Measurements from ENCODE around the gene CD22. TPM values are rescaled to one million over a fixed set of nuclear protein-coding genes. Genes with fewer than 3 reads are reported as not detected.
A peak's percentile ranks its signal among the peaks of the same experiment; 100 is the strongest.
"Not testable (repeated sequence)": the region's sequence is repeated elsewhere in the genome, so short reads cannot be mapped to it uniquely, and the experiment has no call there.

CD22 gene
- total RNA-seq = 0.05 TPM in 1 of 2 replicates, not detected in the other
- polyA plus RNA-seq (2012) = not detected

DNA sequence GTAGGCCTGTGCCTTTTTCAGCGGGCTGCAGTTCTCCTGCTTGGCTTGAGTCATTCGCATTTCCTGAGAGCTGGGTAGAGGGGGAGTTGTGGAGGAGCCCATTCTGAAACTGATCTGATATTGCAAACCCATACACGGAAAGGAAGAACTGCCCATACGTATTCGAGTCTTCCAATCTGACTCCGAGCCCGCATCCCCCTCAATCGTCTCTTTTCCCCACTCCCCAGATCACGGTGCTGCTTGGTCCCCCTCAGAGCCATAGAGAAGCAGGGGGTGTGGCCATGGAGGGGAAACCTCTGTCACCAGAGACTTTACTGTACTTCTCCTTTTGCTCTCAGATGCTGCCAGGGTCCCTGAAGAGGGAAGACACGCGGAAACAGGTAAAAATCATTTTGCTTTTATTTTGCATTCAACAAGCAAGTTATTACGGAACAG lies at the start of gene CD22:
TSS of gene CD22 (plus strand) at position 337 of the 435 bp plus-strand sequence. CDS start 2,854 bp downstream, outside the sequence.
- no peak for DNase-seq (ENCODE audit: low read depth)

DNA sequence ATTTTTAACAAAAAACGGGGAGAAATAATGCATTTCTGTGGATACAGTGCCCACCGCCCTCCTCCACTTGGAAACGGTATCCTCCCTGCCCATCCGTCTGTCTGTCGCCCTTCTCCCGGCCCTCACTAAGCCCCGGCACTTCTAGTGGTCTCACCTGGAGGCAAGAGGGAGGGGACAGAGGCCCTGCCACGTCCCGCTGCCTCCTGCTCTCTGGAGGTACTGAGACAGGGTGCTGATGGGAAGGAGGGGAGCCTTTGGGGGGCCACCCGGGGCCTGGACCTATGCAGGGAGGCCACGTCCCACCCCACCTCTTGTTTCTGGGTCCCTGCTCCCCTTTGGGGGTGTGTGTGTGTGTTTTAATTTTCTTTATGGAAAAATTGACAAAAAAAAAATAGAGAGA lies 49.6 kb upstream of the CD22 start:
- DNase-seq (ENCODE audit: low read depth) = no peak

- no peak for DNase-seq (ENCODE audit: low read depth)
Measured at GRCh38 chr19:35279985-35280821, 48.8 kb upstream of the CD22 start.

- no peak for DNase-seq (ENCODE audit: low read depth)
Measured at GRCh38 chr19:35281303-35281702, 47.7 kb upstream of the CD22 start.

DNA sequence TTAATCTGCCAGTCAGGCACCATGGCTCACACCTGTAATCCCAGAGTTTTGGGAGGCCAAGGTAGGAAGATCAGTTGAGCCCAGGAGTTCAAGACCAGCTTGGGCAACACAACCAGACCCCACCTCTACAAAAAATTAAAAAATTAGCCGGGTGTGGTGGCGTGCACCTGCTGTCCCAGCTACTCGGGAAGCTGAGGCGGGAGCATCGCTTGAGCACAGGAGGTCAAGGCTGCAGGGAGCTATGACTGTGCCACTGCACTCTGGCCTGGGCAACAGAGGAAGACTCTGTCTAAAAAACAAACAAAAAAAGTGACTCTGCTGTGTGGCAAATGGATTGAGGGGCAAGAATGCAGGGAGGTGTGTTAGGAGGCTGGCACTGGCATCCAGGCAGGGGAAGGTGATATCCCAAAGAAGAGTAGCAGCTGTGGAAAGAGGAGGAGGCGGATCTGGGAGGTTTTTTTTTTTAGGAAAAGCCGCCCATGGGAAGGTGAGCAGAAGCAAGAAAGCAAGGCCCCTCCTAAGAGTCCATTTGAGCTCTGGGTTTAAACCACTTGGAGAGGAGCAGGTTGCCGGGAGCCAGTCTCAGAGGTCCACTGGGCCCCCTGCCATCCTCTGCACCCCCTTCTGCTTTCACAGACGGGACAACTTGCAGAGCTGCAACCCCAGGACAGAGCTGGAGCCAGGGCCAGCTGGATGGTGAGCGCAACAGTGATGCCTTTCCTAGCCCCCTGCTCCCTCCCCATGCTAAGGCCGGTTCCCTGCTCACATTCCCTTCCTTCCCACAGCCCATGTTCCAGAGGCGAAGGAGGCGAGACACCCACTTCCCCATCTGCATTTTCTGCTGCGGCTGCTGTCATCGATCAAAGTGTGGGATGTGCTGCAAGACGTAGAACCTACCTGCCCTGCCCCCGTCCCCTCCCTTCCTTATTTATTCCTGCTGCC lies 44.6 kb upstream of the CD22 start:
- DNase-seq (ENCODE audit: low read depth) = no peak

- no peak for DNase-seq (ENCODE audit: low read depth)
Measured at GRCh38 chr19:35285095-35285449, 43.9 kb upstream of the CD22 start.

GRCh38 chr19:35285465-35285864 lies 43.5 kb upstream of the CD22 start:
- DNase-seq (ENCODE audit: low read depth) = not testable (repeated sequence)

- not testable (repeated sequence) for DNase-seq (ENCODE audit: low read depth)
Measured at GRCh38 chr19:35286101-35286500, 42.9 kb upstream of the CD22 start.

DNA sequence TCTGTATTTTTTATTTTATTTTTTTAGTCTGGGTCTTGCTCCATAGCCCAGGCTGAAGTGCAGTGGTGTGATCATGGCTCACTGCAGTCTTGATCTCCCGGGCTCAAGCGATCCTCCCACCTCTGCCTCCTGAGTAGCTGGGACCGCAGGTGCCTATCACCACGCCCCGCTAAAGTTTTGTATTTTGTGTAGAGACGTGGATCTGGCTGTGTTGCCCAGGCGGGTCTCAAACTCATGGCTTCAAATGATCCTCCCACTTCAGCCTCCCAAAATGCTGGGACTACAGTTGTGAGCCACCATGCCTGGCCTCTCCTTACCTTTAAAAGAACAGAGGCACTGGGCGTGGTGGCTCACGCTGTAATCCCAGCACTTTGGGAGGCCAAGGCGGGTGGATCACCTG lies 41.3 kb upstream of the CD22 start:
- DNase-seq (ENCODE audit: low read depth) = no peak

GRCh38 chr19:35288331-35288730 lies 40.7 kb upstream of the CD22 start:
- DNase-seq (ENCODE audit: low read depth) = no peak

DNA sequence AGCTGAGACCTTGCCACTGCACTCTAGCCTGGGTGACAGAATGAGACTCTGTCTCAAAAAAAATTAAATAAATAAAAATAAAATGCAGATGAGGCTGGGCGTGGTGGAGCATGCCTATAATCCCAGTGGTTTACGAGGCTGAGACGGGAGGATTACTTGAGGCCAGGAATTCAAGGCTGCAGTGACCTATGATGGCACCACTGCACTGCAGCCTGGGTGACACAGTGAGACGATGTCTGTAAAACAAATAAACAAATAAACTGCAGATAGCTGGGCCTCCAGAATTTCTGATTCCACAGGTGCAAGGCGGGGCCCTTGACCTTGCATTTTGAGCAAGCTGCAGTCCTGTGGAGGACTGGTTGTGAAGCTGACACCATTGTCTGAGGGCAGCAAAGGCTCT lies 40.1 kb upstream of the CD22 start:
- DNase-seq (ENCODE audit: low read depth) = no peak

DNA sequence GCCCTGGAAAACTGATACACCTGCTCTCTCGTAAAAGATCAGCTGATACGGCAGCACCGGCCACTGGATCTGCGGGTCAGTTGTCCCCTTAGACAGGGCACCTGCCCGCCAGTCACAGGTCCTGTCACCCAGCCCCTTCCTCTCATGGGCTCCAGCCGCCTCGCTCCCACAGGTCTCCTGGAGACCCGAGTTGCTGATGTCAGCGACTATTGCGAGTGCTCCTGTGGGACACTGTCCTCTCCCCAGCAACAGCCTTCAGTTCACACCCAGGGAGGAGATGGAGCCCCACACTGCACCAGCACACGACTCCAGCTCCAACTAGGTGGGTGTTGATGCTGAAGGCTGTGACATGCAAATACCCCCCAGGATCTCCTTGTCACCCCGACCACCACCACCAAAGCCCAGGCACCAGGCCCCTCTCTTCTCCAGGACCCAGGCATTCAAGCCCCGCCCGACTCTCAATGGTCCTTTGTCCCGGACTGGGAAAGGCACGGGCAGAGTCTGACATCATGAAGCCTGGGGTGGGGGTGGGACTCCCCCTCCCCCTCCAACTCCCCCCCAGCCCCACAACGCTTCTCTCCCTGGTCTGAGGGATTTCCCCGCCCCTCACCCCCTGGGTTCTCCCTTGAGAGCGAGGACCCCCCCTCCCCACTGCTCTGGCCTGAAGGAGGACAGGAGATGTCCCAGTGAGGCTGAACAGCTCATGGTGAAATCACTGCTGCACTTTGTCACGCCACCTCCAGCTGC lies 38.4 kb upstream of the CD22 start:
- DNase-seq (ENCODE audit: low read depth) = no peak

DNA sequence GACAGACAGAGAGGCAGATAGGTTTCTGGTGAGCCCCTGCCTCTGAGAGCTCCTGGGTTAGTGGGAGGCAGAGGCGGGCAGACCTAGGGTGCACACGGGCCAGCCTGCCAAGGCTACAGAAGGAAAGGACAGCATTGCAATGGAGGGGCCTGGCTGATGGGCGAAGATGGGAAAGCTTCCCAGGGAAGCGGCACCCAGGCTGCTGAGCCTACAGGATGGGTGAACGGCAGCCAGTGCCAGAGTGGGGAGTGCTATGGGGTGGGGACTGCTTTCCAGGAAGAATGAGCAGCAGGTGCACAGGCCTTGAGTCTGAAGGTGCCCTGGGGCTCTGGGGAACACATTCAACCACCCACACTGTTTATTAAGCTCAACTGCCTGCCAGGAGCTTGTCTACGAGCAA lies 37.7 kb upstream of the CD22 start:
- no peak for DNase-seq (ENCODE audit: low read depth)

- no peak for DNase-seq (ENCODE audit: low read depth)
Measured at GRCh38 chr19:35291916-35292315, 37.1 kb upstream of the CD22 start, which contains the start of gene MAG. Gene MAG (plus strand): TSS chr19:35292161. CDS start chr19:35295409, 3,248 bp downstream.

DNA sequence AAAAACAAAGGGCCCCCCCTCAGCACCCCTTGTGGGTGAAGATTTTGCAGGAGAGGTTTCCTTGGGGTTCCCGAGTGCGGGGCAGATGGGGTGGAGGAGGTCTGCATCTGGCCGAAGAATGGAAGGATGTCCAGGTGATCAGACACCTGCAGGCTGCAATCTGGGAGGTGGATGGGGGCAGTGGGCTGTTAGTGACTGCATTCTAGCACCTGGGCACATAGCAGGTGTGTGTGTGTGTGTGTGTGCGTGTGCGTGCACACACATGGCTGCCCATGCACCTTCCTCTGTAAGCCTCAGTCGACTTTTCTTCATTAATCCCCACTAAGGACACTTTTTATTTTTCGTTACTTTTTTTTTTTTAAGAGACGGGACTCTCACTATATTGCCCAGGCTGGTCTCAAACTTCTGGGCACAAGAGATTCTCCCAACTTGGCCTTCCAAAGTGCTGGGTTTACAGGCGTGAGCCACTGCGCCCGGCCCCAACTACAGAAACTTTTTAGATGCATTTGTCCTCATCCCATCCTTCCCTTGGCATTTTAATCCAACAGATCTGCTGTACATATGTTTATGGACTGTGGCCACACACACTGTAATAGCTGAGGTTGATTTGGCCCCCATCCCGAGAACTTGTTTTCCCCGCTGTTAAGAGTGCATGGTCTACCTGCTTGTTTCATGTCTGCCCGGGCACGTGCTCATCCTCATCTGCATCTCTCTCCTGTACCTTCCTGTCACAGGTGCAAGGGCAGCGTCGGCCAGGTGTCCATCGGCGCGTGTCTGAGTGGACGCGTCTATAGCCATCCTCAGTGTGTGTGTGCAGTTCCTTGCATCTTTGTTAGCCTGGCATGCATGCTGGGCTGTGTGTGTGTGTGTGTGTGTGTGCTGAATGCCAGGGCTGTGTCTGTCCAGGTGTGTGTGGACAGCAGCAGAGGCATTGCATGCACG lies 36.3 kb upstream of the CD22 start:
- DNase-seq (ENCODE audit: low read depth) = no peak

DNA sequence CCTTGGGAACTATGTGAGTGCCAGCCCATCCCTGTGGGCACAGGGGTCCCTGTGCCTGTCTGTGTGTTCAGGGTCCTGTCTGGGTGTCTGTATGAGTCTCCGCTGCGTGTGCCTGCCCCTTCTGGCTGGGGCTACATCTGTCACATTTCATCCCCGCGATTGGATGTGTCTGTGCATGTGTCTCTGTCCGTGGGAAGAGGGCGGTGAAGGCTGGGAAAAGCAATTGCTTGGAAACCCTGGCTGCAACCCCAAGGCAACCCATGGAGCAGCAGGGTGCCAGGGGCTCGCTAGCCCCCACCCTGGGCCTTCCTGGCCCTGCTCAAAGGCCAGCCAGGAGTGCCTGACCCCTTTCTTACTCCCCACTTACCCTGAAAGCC lies 35.6 kb upstream of the CD22 start:
- peak; percentile 17 for DNase-seq (ENCODE audit: low read depth)

- DNase-seq (ENCODE audit: low read depth) = no peak
Measured at GRCh38 chr19:35293808-35294207, 35.2 kb upstream of the CD22 start.

DNA sequence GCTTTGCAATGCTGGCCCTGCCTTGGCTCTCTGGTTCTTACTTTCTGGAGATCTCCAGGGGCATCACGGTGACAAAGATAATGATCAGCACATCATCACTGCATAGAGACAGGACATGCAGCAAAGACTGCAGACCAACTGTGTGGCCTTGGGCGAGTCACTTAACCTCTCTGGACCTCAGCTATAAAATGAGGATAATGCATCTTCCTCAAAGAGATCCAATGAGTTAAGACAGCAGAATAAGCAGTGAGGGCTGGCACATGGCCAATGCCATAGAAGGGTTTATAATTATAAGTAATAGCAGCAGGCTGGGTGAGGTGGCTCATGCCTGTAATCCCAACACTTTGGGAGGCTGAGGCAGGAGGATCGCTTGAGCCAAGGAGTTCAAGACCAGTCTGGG lies 34.7 kb upstream of the CD22 start:
- no peak for DNase-seq (ENCODE audit: low read depth)

- no peak for DNase-seq (ENCODE audit: low read depth)
Measured at GRCh38 chr19:35294859-35295791, 33.9 kb upstream of the CD22 start.

Data from myocyte (in vitro differentiated cells).